ENCODE data around the gene UGT1A7.

GRCh38 chr2:233747283-233747544 is 65.5 kb downstream of the UGT1A7 start:
- no peak for TF ChIP-seq EZH2 (IDR thresholded peaks at IDR 0.05; ENCODE audit: insufficient read depth, poor library complexity, severe bottlenecking)
- no peak for TF ChIP-seq EZH2phosphoT487 (IDR thresholded peaks at IDR 0.05; ENCODE audit: insufficient read depth, low read depth)
